ENCODE data around the gene RAB11FIP4.
A peak's percentile ranks its signal among the peaks of the same experiment; 100 is the strongest.
"Not testable (repeated sequence)": the region's sequence is repeated elsewhere in the genome, so short reads cannot be mapped to it uniquely, and the experiment has no call there.

RAB11FIP4 gene

GRCh38 chr17:31374094-31374447 is 17.4 kb upstream of the RAB11FIP4 start:
- no peak for DNase-seq (ENCODE audit: insufficient read length)
- TF ChIP-seq POLR2A (IDR thresholded peaks at IDR 0.05; ENCODE audit: low read depth, low read length) (no peak), TAF1 (IDR thresholded peaks at IDR 0.05; ENCODE audit: borderline replicate concordance, low read depth, low read length) (no peak), POLR2AphosphoS5 (IDR thresholded peaks at IDR 0.05; ENCODE audit: low read depth, low read length) (no peak)
- FAIRE-seq, result peak; percentile 40

- TF ChIP-seq TAF1 (IDR thresholded peaks at IDR 0.05; ENCODE audit: borderline replicate concordance, low read depth, low read length) (no peak), POLR2AphosphoS5 (IDR thresholded peaks at IDR 0.05; ENCODE audit: low read depth, low read length) (no peak), POLR2A (IDR thresholded peaks at IDR 0.05; ENCODE audit: low read depth, low read length) (no peak)
- no peak for DNase-seq (ENCODE audit: insufficient read length)
- FAIRE-seq, result no peak
Observed at GRCh38 chr17:31374503-31374902, 17.0 kb upstream of the RAB11FIP4 start.

GRCh38 chr17:31378638-31379037 is 12.8 kb upstream of the RAB11FIP4 start:
- no peak for TF ChIP-seq TAF1 (IDR thresholded peaks at IDR 0.05; ENCODE audit: borderline replicate concordance, low read depth, low read length)
- no peak for TF ChIP-seq POLR2AphosphoS5 (IDR thresholded peaks at IDR 0.05; ENCODE audit: low read depth, low read length)
- TF ChIP-seq POLR2A (IDR thresholded peaks at IDR 0.05; ENCODE audit: low read depth, low read length), result no peak
- FAIRE-seq (peak; percentile 57), DNase-seq (ENCODE audit: insufficient read length) (no peak)

GRCh38 chr17:31379597-31380205 is 11.8 kb upstream of the RAB11FIP4 start:
- TF ChIP-seq POLR2A (IDR thresholded peaks at IDR 0.05; ENCODE audit: low read depth, low read length), result no peak
- no peak for TF ChIP-seq TAF1 (IDR thresholded peaks at IDR 0.05; ENCODE audit: borderline replicate concordance, low read depth, low read length)
- no peak for TF ChIP-seq POLR2AphosphoS5 (IDR thresholded peaks at IDR 0.05; ENCODE audit: low read depth, low read length)
- DNase-seq (ENCODE audit: insufficient read length) (no peak), FAIRE-seq (no peak)

- no peak for FAIRE-seq
- no peak for TF ChIP-seq POLR2AphosphoS5 (IDR thresholded peaks at IDR 0.05; ENCODE audit: low read depth, low read length)
- TF ChIP-seq POLR2A (IDR thresholded peaks at IDR 0.05; ENCODE audit: low read depth, low read length), result no peak
- no peak for TF ChIP-seq TAF1 (IDR thresholded peaks at IDR 0.05; ENCODE audit: borderline replicate concordance, low read depth, low read length)
- no peak for DNase-seq (ENCODE audit: insufficient read length)
Observed at GRCh38 chr17:31381165-31381668, 10.3 kb upstream of the RAB11FIP4 start.

GRCh38 chr17:31382668-31383275 is 8.7 kb upstream of the RAB11FIP4 start:
- not testable (repeated sequence) for DNase-seq (ENCODE audit: insufficient read length); FAIRE-seq

- FAIRE-seq; DNase-seq (ENCODE audit: insufficient read length): not testable (repeated sequence)
Observed at GRCh38 chr17:31383488-31383887, 8.0 kb upstream of the RAB11FIP4 start.

GRCh38 chr17:31385428-31386285 is 5.8 kb upstream of the RAB11FIP4 start:
- DNase-seq (ENCODE audit: insufficient read length), result no peak
- TF ChIP-seq POLR2AphosphoS5 (IDR thresholded peaks at IDR 0.05; ENCODE audit: low read depth, low read length) (no peak), POLR2A (IDR thresholded peaks at IDR 0.05; ENCODE audit: low read depth, low read length) (no peak), TAF1 (IDR thresholded peaks at IDR 0.05; ENCODE audit: borderline replicate concordance, low read depth, low read length) (no peak)
- FAIRE-seq, result no peak

- TF ChIP-seq POLR2A (IDR thresholded peaks at IDR 0.05; ENCODE audit: low read depth, low read length), result no peak
- no peak for TF ChIP-seq POLR2AphosphoS5 (IDR thresholded peaks at IDR 0.05; ENCODE audit: low read depth, low read length)
- no peak for TF ChIP-seq TAF1 (IDR thresholded peaks at IDR 0.05; ENCODE audit: borderline replicate concordance, low read depth, low read length)
- FAIRE-seq (no peak), DNase-seq (ENCODE audit: insufficient read length) (no peak)
Observed at GRCh38 chr17:31386542-31387075, 4.9 kb upstream of the RAB11FIP4 start.

GRCh38 chr17:31387438-31387837 is 4.0 kb upstream of the RAB11FIP4 start:
- DNase-seq (ENCODE audit: insufficient read length) (no peak), FAIRE-seq (no peak)
- no peak for TF ChIP-seq TAF1 (IDR thresholded peaks at IDR 0.05; ENCODE audit: borderline replicate concordance, low read depth, low read length)
- no peak for TF ChIP-seq POLR2AphosphoS5 (IDR thresholded peaks at IDR 0.05; ENCODE audit: low read depth, low read length)
- no peak for TF ChIP-seq POLR2A (IDR thresholded peaks at IDR 0.05; ENCODE audit: low read depth, low read length)

- TF ChIP-seq POLR2AphosphoS5 (IDR thresholded peaks at IDR 0.05; ENCODE audit: low read depth, low read length) (no peak), POLR2A (IDR thresholded peaks at IDR 0.05; ENCODE audit: low read depth, low read length) (no peak), TAF1 (IDR thresholded peaks at IDR 0.05; ENCODE audit: borderline replicate concordance, low read depth, low read length) (no peak)
- FAIRE-seq (no peak), DNase-seq (ENCODE audit: insufficient read length) (no peak)
Observed at GRCh38 chr17:31388351-31388750, 3.1 kb upstream of the RAB11FIP4 start.
